ENCODE data around the gene PRTN3.

- TF ChIP-seq CTCF (IDR thresholded peaks at IDR 0.05) (no peak), POLR2A (IDR thresholded peaks at IDR 0.05) (no peak), EP300 (IDR thresholded peaks at IDR 0.05) (no peak), POLR2AphosphoS5 (IDR thresholded peaks at IDR 0.05) (no peak)
Observed at GRCh38 chr19:876780-877314, 36.0 kb downstream of the PRTN3 start.

Data from suprapubic skin (tissue), 4 donors.